Kidney epithelial cell (primary cell): ENCODE results near the gene EEF2K. TPM values are rescaled to one million over a fixed set of nuclear protein-coding genes. Genes with fewer than 3 reads are reported as not detected.
A peak's percentile ranks its signal among the peaks of the same experiment; 100 is the strongest.

ENCODE experiments used
- DNase-seq: peaks from one replicate; pipeline ENCODE4 v3.0.0-alpha.2; 2010; ENCODE audit warnings: low read depth
- H3K27me3 ChIP-seq: 2 replicates; pipeline ENCODE4 v1.6.0; 2011; ENCODE audit warnings: low read length; ENCODE audit not compliant: control insufficient read depth, insufficient read depth
- H3K36me3 ChIP-seq: 2 replicates; pipeline ENCODE4 v1.5.1; 2011; ENCODE audit warnings: low read length; ENCODE audit not compliant: control insufficient read depth, insufficient read depth
- H3K4me3 ChIP-seq: 2 replicates; pipeline ENCODE4 v1.5.1; 2011; ENCODE audit warnings: low read depth, mild to moderate bottlenecking, control low read depth, low read length
- CTCF ChIP-seq: IDR thresholded peaks from 2 replicates; pipeline ENCODE4 v1.5.1; 2011; ENCODE audit warnings: mild to moderate bottlenecking, moderate library complexity, low read length, control low read depth, inconsistent platforms; ENCODE audit not compliant: insufficient read depth, poor library complexity, severe bottlenecking
- total RNA-seq: library from RNA; depleted of rRNA; stranded (reverse); fragments of >200 nt; gene quantifications from 2 replicates; pipeline ENCODE4 v1.2.3, GENCODE V29; 2015

The EEF2K gene
- total RNA-seq, 1 donor from 2014 or later, result 6.8 TPM

- no peaks in the 10 kb centered on the region for H3K27me3 ChIP-seq
- H3K36me3 ChIP-seq, result no peaks in the 10 kb centered on the region
- TF ChIP-seq CTCF, result no peak
- no peak for DNase-seq
- H3K4me3 ChIP-seq, result peak overlapping the region; percentile 19
Measured at GRCh38 chr16:22205577-22206012, 483 bp upstream of the EEF2K start.

- no peaks in the 10 kb centered on the region for H3K36me3 ChIP-seq
- TF ChIP-seq CTCF, result no peak
- no peak for DNase-seq
- peak overlapping the region; percentile 88 for H3K4me3 ChIP-seq
- H3K27me3 ChIP-seq, result no peaks in the 10 kb centered on the region
Measured at GRCh38 chr16:22206842-22207714, 1.0 kb downstream of the EEF2K start.

GRCh38 chr16:22207715-22208360 is 1.8 kb downstream of the EEF2K start:
- no peak for TF ChIP-seq CTCF
- Histone ChIP-seq H3K36me3 (no peaks in the 10 kb centered on the region), H3K27me3 (no peaks in the 10 kb centered on the region), H3K4me3 (no peak overlapping the region)
- no peak for DNase-seq

GRCh38 chr16:22210285-22210684 is 4.2 kb downstream of the EEF2K start:
- DNase-seq, result no peak
- no peaks in the 10 kb centered on the region for H3K36me3 ChIP-seq
- H3K27me3 ChIP-seq, result no peaks in the 10 kb centered on the region
- H3K4me3 ChIP-seq, result no peak overlapping the region
- no peak for TF ChIP-seq CTCF

- Histone ChIP-seq H3K4me3 (no peak overlapping the region), H3K36me3 (no peaks in the 10 kb centered on the region), H3K27me3 (no peaks in the 10 kb centered on the region)
- DNase-seq, result no peak
- no peak for TF ChIP-seq CTCF
Measured at GRCh38 chr16:22210854-22211253, 4.8 kb downstream of the EEF2K start.
